ENCODE measurements around the gene LPIN1. TPM values are rescaled to one million over a fixed set of nuclear protein-coding genes. Genes with fewer than 3 reads are reported as not detected.

Gene LPIN1
- total and polyA plus RNA-seq, 8 donors = 7.3 to 152 (median 18.2) TPM

- Histone ChIP-seq H3K27ac (no peak overlapping the region), H3K36me3 (no peaks in the 10 kb centered on the region), H3K4me1 (peaks cover 0 to 15% (median 10%) of the 10 kb centered on the region in 4 donors), H3K27me3 (no peaks in the 10 kb centered on the region), H3K4me3 (no peak overlapping the region), H3K9me3 (no peaks in the 10 kb centered on the region)
- DNase-seq = no peak
- TF ChIP-seq, protein P1, sequence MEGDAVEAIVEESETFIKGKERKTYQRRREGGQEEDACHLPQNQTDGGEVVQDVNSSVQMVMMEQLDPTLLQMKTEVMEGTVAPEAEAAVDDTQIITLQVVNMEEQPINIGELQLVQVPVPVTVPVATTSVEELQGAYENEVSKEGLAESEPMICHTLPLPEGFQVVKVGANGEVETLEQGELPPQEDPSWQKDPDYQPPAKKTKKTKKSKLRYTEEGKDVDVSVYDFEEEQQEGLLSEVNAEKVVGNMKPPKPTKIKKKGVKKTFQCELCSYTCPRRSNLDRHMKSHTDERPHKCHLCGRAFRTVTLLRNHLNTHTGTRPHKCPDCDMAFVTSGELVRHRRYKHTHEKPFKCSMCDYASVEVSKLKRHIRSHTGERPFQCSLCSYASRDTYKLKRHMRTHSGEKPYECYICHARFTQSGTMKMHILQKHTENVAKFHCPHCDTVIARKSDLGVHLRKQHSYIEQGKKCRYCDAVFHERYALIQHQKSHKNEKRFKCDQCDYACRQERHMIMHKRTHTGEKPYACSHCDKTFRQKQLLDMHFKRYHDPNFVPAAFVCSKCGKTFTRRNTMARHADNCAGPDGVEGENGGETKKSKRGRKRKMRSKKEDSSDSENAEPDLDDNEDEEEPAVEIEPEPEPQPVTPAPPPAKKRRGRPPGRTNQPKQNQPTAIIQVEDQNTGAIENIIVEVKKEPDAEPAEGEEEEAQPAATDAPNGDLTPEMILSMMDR (IDR thresholded peaks at IDR 0.05) = no peak
- TF ChIP-seq EP300 (IDR thresholded peaks at IDR 0.05) (no peak), POLR2A (IDR thresholded peaks at IDR 0.05) (no peak), POLR2AphosphoS5 (IDR thresholded peaks at IDR 0.05) (no peak)
- WGBS, 5 donors = 83 to 88% (median 85%) methylated on average over 5 of the region's 5 CpGs
- intact Hi-C loops (cut with DNase I; ENCODE audit: low total_unique reads) = no loop called here
Observed at GRCh38 chr2:11870584-11870983, 124.2 kb downstream of the LPIN1 start.

GRCh38 chr2:11871421-11871820 is 125.0 kb downstream of the LPIN1 start:
- H3K4me1 ChIP-seq = peaks cover 0 to 15% (median 10%) of the 10 kb centered on the region in 4 donors
- no peaks in the 10 kb centered on the region for H3K36me3 ChIP-seq
- no peaks in the 10 kb centered on the region for H3K9me3 ChIP-seq
- TF ChIP-seq POLR2A (IDR thresholded peaks at IDR 0.05) (no peak), POLR2AphosphoS5 (IDR thresholded peaks at IDR 0.05) (no peak), EP300 (IDR thresholded peaks at IDR 0.05) (no peak)
- TF ChIP-seq, protein P1 (IDR thresholded peaks at IDR 0.05) = no peak
- H3K27ac ChIP-seq = no peak overlapping the region
- H3K4me3 ChIP-seq = no peak overlapping the region
- DNase-seq = no peak
- intact Hi-C loops (cut with DNase I; ENCODE audit: low total_unique reads) = no loop called here
- no peaks in the 10 kb centered on the region for H3K27me3 ChIP-seq
- 86 to 96% (median 92%) methylated on average over 4 of the region's 4 CpGs for WGBS, 5 donors

GRCh38 chr2:11872247-11872947 is 126.0 kb downstream of the LPIN1 start:
- peak in 1 of 2 donors; percentile 64 for DNase-seq
- 32 to 44% (median 40%) methylated on average over 5 of the region's 5 CpGs for WGBS, 5 donors
- no peaks in the 10 kb centered on the region for H3K36me3 ChIP-seq
- H3K27ac ChIP-seq = no peak overlapping the region
- no peaks in the 10 kb centered on the region for H3K9me3 ChIP-seq
- peaks cover 0 to 15% (median 10%) of the 10 kb centered on the region in 4 donors for H3K4me1 ChIP-seq
- no peak overlapping the region for H3K4me3 ChIP-seq
- no peaks in the 10 kb centered on the region for H3K27me3 ChIP-seq
- TF ChIP-seq POLR2AphosphoS5 (IDR thresholded peaks at IDR 0.05) (no peak), EP300 (IDR thresholded peaks at IDR 0.05) (no peak), POLR2A (IDR thresholded peaks at IDR 0.05) (no peak)
- TF ChIP-seq, protein P1 (IDR thresholded peaks at IDR 0.05) = no peak
- intact Hi-C loops (cut with DNase I; ENCODE audit: low total_unique reads) = no loop called here

DNA sequence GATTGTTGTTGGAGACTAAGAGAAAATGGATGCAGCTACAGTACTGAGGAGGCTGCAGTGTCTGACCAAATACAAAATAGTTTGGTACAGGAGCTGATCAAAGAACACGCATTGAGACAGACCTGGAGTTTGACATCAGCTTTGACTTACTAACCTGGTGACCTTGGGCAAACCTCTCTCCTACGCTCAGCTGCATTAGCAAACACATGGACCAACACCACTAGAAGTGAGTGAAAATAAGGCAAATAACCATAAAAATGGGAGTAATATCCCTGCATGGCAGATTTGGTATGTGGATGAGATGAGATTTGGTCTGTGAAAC is 126.5 kb downstream of the LPIN1 start:
- no peak overlapping the region for H3K4me3 ChIP-seq
- no peaks in the 10 kb centered on the region for H3K36me3 ChIP-seq
- no peaks in the 10 kb centered on the region for H3K27me3 ChIP-seq
- TF ChIP-seq POLR2AphosphoS5 (IDR thresholded peaks at IDR 0.05) (no peak), EP300 (IDR thresholded peaks at IDR 0.05) (no peak), POLR2A (IDR thresholded peaks at IDR 0.05) (no peak)
- TF ChIP-seq, protein P1 (IDR thresholded peaks at IDR 0.05) = no peak
- WGBS, 5 donors = 25 to 53% (median 38%) methylated on average over 2 of the region's 2 CpGs
- DNase-seq = no peak
- H3K27ac ChIP-seq = no peak overlapping the region
- H3K4me1 ChIP-seq = peaks cover 0 to 15% (median 10%) of the 10 kb centered on the region in 4 donors
- intact Hi-C loops (cut with DNase I; ENCODE audit: low total_unique reads) = no loop called here
- no peaks in the 10 kb centered on the region for H3K9me3 ChIP-seq
